Measurements from ENCODE around the gene CDYL.

DNA sequence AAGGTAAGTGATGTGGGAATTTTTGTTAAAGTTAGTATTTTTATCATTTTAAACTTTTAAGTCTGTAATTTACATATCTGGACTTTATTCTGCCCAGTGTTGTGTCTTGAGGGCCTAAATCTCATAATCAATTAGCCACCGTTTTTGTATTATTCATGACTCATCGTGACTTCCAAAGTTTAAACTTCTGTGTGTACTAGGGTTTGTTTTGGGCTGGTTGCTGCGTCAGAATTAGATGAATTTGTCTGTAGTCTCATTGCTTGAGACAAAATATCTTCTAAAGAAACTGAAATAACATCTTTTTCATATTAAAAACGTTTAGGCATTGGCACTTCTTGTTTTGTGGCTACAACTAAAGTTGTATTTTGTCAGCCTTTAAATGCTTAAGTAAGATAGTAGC is 41.3 kb downstream of the CDYL start:
- TF ChIP-seq CTCF (IDR thresholded peaks at IDR 0.05) (no peak), TAF1 (IDR thresholded peaks at IDR 0.05; ENCODE audit: borderline replicate concordance, low read depth, low read length) (no peak), NFIC (IDR thresholded peaks at IDR 0.05; ENCODE audit: borderline replicate concordance) (no peak), SIN3A (IDR thresholded peaks at IDR 0.05; ENCODE audit: borderline replicate concordance, low read depth, low read length) (no peak), EP300 (IDR thresholded peaks at IDR 0.05; ENCODE audit: borderline replicate concordance in 1 of 2, low read depth in 1 of 2, low read length in 1 of 2) (no peak)
